NCI-H2227 treated with DMSO at 0.1 percent for 48 hours (cell line): Measurements from ENCODE around the gene CCL27.
A peak's percentile ranks its signal among the peaks of the same experiment; 100 is the strongest.

Source experiments
- DNase-seq: peaks from one replicate; lab custom pipeline; 2025; lab: John Stamatoyannopoulos, UW

Gene CCL27

DNA sequence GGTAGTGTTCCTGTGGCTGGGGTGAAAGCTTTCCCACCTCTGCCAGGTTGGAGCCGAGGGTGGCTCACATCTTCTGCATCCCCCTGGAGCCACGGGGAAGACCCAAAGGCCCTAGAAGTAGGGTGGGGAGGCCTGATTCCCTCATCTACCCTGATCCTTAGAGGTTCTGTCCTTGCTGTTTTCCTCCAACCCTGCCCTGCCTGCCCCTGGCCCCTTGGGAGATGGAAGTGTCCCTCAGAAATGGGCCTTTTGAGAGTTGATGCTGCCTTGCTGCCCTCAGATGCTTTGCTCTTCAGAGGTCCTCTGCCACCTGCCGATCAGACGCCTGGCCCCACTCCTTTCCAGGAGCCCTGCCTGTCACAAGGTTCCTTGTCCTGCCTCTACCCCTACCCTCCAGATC lies 22.4 kb upstream of the CCL27 start:
- DNase-seq = no peak

DNA sequence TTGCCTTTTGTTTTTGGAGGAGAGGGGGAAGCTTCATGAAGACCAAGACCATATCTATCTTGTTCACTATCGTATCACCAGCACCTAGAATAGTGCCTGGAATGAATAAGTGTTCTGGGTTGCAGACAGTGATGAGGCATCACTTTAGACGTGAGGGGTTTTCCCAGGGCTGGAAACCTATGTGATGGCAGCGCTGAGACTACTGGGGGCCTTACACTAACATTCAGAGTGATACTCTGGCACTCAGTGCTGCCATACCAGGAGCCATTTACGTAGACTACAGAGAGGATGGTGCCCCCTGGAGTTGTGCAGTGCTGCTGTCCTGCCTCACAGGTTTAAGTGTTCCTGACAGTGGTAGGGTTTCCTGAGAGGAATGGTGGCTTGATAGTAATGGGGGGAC lies 21.7 kb upstream of the CCL27 start:
- DNase-seq = no peak

DNA sequence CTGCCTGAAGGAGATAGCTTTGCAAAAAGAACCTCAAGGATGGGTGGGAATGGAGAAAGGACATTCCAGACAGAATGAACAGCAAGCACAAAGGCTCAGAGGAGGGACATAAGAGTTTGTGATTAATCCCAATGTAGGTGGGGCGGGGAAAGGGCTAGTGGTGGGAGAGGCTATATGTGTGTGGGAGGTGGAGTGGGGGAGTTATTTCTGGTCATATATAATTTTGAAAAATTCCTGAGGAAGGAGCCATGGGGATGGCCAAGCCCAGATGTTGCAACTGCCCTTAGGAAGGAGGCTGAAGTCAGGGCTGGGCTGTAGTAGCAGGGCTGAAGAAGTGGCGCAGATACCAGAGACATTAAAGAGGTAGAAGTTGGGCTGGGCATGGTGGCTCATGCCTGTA lies 13.4 kb upstream of the CCL27 start:
- DNase-seq = no peak

DNA sequence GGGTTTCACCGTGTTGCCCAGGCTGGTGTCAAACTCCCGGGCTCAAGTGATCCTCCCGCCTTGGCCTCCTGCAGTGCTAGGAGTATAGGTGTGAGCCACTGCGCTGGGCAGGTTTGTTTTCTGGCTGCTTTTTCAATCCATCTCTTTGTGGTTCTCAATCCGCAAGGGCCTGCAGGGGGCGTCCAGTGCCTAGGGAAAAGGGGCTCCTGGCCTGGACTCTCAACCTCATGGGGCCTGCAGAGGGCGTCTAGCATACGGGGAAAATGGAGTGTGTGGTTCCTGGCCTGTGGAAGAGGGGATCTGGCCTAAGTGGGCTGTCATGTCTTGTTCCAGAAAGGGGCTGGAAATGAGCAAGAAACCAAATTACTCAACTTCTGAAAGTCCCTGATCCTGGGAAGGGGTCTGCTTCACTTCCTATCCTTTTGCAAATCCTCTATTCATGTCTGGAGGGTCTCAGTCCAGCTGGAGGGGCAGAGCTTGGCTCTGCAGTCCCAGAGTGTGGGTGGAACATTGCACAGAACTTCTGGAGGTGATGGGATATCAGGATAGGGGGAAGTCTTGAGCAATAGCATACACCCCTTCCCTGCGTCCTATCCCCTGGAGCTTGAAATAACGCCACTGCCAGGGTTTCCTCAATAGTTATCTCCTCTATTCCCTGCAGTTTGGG lies 12.7 kb upstream of the CCL27 start:
- no peak for DNase-seq

DNA sequence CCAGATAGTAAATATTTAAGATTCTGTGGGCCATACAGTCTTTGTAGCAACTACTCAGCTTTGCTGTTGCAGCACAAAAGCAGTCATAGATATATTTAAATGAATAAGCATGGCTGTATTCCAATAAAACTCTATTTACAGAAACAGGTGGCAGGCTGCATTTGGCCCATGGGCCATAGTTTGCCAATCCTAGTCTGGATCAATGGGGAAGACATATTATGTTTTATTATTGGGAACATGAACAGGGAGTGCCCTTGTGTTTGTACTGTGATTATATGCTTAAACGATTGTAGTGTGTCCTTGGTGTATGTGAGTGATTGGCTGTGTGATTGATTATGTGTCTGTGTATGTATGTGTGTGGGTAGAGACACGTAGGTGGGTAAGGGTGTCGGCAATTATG lies 12.0 kb upstream of the CCL27 start:
- no peak for DNase-seq

DNA sequence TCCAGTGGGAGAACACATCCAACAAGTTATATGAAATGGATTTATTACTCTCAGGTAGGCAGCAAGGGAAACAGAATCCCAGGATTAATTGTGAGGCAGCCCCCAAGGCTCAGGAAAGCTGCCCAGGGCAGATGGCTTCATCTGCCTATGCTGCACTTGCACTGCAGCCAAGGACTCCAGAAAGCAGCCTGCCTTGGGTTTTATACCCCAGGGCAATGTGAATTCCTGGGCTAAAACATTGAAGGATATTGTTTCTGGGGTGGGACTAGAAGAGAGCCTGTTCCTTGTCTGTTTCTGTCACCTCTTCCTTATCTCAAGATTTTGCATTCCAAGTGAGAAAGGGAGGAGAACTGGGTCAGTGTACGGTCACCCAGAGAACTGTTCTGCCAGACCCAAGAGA lies 8.8 kb upstream of the CCL27 start:
- DNase-seq = no peak

DNA sequence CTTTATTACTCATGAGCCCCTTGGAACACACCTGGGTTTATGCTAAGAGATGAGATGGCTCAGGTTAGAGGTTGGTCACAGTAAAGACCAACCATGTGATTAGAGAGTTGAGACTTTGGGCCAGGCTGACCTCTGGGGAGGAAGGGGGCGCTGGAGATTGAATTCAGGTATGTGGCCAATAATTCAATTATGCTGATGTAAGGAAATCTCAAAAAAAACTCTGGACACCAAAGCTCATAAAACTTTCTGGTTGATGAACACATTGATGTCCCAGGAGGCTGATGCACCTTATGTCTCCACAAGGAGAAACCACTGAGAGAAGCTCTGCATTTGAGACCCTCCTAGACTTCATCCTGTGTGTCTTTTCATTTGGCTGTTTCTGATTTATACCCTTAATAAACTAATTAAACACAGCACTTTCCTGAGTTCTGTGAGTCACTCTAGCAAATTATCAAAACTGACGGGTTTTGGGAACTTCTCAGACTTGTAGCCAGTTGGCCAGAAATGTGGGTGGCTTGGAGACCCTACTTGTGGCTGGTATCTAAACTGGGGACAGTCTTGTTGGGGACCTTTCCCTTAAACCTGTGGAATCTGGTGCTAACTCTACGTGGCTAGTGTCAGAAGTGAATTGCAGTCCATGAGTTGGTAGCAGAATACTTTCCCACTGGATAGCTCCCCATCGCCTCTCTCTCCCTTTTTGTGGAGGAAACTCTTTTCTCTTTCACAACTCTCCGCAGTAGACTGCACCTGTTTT lies 7.5 kb upstream of the CCL27 start:
- DNase-seq = no peak

DNA sequence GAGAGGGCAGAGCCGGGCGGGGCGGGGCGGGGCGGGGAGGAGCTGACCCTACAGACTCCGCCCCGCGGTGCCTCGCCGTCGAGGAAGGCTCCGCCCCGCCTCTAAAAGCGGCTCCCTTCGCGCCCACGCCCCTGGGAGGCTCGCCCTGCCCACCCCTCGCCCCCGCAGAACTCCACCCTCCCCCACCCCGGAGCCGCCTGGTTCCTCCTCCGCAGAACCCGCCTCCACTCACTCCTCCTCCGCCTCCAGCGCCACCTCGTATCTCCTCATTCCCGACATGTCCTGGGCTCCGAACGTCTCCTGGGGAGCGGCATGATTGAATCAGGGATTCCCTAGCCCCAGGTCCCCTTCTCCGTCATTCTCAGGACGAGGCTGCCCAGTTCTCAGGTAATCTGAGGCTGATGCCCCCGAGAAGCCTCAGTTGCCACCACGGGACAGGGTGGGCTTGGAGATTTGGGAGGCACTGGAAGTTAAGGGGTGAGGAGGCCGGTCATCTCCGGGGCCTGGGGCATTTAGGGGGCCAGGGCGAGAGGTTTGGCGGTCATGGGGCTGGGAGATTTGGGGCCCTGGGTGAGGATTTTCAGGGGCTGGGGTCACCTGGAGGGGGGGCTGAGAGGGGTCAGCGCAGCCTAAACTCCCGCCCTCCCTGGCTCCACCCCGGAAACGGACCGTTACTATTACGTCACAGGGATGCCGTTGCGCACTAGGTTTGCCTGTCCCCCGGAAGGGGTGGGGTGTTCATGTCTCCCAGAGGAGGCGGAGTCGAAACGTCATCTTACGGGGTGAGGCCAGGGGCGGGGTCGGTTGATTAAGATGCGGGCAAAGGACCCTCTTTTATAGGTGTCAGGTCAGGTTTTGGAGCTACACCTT lies 3.2 kb upstream of the CCL27 start:
- DNase-seq = peak; percentile 89

DNA sequence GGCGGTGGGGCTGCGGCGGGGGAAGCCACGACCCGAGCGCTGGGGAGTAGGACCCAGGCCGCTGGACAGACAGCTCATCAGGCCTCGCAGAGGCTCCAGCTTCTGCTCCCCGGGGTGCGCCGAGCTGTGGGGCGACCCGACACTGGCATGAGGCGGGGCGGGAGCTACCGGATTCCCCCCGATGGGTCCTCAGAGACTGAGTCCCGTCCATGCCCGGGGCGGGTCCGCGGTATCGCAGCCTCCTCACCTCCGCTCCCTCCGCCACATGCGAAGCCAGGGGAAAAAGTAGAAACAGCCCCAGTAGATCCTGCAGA lies 2.6 kb upstream of the CCL27 start:
- no peak for DNase-seq

DNA sequence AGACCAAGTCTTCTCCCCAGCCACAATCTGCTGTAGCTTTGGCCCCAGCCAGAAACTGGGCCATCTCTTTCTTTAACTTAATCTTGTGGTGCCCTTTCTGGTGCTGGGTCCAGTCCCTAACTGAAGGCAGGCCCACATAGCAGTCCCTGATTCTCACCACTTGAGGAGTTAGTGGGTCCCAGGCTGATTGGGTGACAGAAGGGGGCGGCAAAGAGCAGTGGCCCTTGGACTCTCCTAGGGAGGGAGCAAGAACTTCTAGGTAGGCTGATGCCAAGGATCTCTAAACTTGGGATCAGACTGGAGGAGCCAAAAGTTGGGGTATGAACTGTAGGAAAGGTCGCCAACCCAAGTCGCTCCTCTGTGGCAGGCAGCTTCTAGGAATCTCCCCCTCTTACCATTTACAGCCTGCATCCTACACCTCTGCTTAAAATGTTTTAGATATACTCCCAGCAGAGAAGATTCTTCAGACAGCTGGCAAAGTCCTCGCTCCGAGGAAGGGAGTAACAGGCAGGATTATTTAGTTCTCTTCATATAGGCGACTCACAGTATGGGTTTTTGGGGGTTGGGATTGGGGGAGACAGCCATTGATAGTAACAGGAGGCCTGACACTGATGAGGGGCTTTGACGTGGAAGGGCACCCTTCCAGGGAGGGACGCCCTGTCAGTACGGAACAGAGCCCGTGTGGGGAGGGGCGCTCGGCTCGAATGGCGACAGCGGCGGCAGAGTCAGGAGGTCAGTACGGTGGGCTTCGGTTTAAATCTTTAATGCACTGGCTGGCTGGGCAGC lies 2.0 kb upstream of the CCL27 start:
- DNase-seq = peak; percentile 3

DNA sequence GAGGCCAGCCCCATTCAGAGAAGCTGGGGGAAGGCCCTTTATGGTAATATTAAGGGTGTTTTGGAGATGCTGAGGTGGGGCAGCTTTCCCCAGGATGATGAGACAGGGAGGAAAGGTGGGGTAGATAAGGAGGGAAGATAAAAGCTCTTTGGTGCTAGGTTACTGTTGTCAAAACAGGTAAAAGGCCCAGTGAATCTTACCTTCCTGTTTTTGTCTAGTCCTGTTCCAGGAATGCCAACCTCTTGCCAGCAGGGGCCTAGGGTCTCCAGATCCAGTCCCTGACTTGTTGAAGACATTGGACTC lies 797 bp upstream of the CCL27 start:
- DNase-seq = no peak

DNA sequence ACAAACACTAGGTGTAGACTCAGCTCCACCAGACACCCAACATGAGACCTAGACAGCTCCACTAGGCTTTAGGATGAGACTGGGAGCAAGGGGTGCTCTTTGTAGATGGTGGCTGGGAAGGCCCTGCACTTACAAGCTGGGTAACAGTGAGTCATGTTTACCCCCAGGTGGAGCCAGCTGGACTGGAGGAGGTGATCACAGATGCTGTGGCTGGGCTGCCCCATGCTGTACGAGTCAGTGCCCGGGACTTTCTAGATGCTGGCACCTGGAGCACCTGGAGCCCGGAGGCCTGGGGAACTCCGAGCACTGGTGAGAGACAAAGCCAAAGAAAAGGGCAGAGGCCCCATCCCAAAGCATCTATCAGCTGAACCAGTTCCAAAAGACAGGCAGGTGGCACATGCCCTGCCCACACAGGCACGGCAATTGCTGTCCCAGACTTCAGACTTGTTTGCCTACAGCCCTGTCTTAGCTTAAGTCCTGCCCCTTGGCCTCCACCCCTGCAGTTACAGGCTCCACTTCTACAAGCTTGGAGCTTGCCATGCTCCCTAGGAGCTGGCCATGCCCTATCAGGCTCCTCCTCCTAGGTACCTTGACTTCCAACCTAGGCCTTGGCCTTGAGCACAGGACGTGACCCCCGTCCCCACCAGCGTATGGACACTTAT lies 2.7 kb downstream of the CCL27 start:
- no peak for DNase-seq

DNA sequence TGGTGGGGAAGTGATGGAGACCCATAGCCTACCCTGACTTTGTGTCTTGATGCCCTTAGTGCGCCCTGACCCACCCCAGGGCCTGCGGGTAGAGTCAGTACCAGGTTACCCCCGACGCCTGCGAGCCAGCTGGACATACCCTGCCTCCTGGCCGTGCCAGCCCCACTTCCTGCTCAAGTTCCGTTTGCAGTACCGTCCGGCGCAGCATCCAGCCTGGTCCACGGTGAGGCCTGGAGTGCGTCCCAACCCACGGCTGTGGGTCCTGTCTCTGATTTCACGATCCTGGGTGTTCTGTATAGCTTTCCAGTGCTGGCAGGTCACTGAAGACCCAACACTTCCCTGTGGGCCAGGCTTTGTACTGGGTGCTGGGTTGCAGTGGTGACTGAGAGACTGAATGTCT lies 4.0 kb downstream of the CCL27 start:
- DNase-seq = no peak

DNA sequence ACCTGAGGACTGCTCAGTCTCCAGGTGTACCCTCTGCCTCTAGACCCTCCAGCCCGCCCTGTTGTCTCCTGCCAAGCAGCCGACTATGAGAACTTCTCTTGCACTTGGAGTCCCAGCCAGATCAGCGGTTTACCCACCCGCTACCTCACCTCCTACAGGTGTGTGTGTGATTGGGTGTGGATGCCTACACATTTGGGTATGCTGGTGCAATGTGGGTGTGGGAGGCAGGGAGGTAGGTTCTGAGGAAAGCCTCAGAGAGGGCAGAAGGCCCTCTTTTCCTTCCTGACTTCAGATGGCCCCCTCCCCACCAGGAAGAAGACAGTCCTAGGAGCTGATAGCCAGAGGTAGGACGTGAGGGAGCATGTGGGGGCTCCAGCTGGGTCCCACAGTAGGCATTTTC lies 5.5 kb downstream of the CCL27 start:
- DNase-seq = no peak

DNA sequence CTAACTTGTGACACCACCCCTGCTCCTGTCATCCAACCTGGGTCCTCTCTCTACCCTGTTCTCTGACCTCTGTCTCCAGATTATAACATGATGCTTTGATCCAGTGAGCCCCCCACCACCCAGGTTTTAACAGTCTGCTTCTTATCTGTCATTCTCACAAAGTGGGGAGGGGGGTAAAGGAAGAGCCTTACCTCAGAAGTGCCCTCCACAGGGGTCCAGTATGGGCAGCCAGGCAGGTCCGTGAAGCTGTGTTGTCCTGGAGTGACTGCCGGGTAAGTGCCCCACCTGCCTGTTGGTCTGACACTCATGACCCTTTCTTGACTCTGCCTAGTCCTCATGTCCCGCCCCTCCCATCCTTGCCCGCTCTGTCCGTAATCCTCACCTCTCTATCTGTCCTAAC lies 7.1 kb downstream of the CCL27 start:
- no peak for DNase-seq

DNA sequence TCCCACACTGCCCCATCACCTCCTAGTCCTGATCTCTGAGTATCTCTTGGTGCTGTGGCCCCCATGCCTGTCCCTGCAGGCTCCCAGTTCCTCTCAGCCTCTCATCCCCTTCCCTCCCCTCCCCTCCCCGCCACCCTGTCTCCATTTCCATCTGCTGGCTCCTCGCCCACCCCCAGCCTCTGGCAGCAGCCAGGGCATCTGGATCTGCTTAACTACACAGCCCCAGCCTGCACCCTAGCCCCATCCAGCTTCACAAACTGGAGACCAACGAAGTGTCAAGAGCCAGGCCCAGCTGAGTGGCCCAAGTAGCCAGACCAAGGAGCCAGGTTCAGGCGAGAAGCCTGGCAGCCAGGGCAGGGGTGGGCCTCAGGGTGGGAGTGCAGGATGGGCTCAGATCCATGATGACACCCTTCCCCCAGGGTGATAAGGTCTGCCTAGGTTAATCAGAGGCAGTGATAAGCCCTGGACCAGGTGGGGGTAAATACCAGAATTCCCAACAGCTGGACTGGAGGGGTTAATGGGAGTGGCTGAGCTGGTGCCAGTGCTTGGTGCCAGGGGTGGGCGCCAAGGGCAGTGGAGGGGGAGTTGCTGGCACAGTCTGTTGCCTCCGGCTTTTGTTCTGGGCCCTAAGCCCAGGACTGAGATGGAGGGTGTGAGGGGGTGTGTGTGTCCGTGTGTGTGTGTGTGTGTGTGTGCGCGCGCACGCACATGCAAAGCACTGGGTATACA lies 8.0 kb downstream of the CCL27 start:
- DNase-seq = no peak

DNA sequence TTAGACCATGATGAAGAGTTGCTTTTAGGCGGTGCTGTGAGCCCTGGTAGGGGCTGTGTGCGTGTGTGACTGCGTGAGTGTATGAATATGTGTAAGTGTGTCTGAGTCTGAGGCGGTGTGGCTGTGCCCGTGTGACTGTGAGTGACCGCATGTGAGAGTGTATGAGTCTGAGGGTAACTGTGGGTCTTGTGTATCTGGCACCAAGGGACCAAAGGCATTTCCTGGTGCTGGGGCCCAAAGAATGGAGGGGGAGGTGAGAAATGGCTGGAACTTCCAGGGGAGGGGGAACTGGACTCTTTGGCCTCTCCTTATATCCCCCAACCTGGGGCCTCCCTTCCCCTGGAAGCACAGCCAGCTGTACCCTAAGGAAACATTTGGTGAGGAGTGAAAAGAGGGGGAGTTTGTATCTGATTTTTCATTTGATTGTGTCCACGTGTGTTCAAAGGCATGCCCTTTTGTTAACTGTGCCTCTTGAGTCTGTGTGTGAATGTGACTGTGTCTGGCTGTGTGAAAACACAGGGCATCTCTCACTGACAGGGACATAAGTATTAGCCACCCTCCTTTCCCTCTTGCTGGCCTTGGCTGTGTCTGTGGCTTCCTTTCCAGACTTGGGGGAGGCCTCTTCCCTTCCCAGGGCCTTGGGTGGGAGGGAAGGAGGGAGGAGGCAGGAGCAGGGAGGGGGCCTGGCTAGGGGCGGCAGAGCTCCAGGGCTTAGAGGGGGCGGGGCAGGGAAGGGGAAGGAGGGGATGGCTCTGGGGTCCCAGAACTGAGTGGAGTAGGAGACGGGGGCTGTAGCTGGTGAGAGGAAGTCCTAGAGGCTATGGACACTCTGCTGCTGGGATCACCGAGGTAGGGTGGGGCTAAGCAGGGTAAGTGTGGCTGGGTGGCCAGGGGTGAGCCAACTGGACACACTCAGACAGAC lies 9.0 kb downstream of the CCL27 start:
- DNase-seq = no peak

DNA sequence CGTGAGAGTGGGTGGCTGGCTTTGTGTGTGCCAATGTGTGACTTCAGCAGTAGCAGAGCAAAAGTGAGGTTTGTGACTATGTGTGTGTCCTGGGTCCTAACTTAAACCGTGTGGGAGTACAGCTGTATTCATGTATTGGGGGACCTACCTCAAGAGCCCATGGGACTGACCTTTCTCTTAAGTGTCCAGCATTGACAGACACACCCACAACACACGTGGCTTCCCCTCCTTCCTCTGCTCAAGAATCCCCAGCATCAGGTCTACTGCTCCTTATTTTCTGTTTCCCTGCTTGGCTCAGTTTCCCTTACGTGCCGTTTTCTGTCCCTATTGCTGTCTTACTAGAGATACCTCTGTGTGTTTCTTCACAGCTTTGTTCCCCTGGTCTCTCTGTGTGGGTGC lies 9.9 kb downstream of the CCL27 start:
- DNase-seq = no peak

DNA sequence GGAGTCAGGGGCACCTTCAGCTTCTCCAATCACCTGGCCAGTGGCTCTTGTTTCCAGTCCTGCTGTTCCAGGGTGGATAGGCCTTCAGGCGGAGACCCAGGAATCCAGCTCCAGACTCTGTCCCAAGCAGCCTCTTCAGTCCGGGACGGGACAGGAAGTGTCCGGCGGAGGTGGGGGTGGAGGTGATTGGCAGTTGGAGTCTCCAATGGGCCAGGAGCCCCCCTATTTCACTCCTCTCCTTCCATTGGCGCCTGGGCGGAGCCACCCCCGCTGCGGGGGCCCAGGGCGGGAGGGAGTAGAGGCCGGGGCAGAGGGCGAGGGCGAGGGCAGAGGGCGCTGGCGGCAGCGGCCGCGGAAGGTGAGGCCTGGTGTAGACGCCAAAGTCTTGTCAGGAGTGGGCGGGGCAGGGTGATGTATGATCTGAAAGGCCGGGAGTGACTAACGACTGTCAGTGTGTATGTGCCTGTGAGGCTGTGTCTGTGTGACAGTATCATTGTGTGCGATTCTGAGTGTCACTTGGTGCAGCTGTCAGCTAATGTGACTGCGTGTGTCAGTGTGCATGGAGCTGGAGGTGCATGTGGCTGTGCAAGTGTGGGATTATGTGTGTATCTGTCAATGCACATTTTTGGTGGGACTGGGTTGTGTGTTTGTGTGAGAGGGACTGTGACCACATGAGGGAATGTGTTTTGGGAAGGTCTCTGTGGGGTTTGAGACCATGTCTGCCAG lies 10.4 kb downstream of the CCL27 start, which contains the start of gene IL11RA:
IL11RA (plus strand) TSS at position 310 of the 726 bp plus-strand sequence. CDS start 3,033 bp downstream, outside the sequence.
- no peak for DNase-seq
